IPS-20b (cell line): ENCODE data around the gene RALGPS1.
"Not testable (repeated sequence)": the region's sequence is repeated elsewhere in the genome, so short reads cannot be mapped to it uniquely, and the experiment has no call there.

Source experiments
- H3K27ac ChIP-seq: one replicate; pipeline ENCODE4 v1.5.1; 2013; ENCODE audit warnings: low read length
- H3K27me3 ChIP-seq: 2 replicates; pipeline ENCODE4 v1.6.1; 2013; ENCODE audit warnings: mild to moderate bottlenecking, low read length, inconsistent platforms; ENCODE audit not compliant: insufficient read depth
- H3K36me3 ChIP-seq: 2 replicates; pipeline ENCODE4 v1.6.1; 2013; ENCODE audit warnings: low read depth, mild to moderate bottlenecking, inconsistent platforms, low read length, moderate library complexity; ENCODE audit not compliant: insufficient read depth
- H3K4me1 ChIP-seq: 2 replicates; pipeline ENCODE4 v1.6.1; 2013; ENCODE audit warnings: mild to moderate bottlenecking, control low read depth, inconsistent platforms, low read length, moderate library complexity; ENCODE audit not compliant: insufficient read depth
- H3K4me3 ChIP-seq: 2 replicates; pipeline ENCODE4 v1.5.1; 2013; ENCODE audit warnings: mild to moderate bottlenecking, low read length, inconsistent platforms
- H3K9ac ChIP-seq: 2 replicates; pipeline ENCODE4 v1.6.1; 2013; ENCODE audit warnings: low read depth, mild to moderate bottlenecking, inconsistent platforms, low read length, moderate library complexity
- H3K9me3 ChIP-seq: 2 replicates; pipeline ENCODE4 v1.6.1; 2013; ENCODE audit warnings: mild to moderate bottlenecking, low read depth, low read length, inconsistent platforms; ENCODE audit not compliant: insufficient read depth

The RALGPS1 gene

DNA sequence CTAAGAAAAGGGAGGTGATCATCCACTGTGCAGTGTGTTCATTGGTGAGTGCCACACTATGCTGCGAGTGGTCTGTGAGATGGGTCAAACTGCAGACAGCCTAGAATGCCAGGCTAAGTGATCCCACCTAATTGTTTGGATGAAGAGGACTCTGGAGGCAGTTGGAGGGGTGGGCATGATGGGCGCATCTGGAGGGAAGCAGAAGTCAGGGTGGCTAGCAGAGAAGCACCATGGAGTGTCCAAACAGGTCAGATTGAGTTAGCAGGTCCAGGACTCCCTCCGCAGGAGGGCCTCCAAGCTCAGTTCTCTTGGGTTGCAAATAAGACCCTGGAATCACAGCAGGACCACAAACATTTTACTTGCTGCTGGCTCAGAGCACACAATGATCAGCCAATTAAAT lies 227.7 kb downstream of the RALGPS1 start:
- Histone ChIP-seq H3K27ac (no peak overlapping the region), H3K27me3 (no peaks in the 10 kb centered on the region), H3K36me3 (no peaks in the 10 kb centered on the region), H3K4me3 (no peak overlapping the region), H3K9me3 (no peaks in the 10 kb centered on the region), H3K9ac (no peak overlapping the region), H3K4me1 (peaks cover 8% of the 10 kb centered on the region; the same call in 1 of the 2 replicates)

DNA sequence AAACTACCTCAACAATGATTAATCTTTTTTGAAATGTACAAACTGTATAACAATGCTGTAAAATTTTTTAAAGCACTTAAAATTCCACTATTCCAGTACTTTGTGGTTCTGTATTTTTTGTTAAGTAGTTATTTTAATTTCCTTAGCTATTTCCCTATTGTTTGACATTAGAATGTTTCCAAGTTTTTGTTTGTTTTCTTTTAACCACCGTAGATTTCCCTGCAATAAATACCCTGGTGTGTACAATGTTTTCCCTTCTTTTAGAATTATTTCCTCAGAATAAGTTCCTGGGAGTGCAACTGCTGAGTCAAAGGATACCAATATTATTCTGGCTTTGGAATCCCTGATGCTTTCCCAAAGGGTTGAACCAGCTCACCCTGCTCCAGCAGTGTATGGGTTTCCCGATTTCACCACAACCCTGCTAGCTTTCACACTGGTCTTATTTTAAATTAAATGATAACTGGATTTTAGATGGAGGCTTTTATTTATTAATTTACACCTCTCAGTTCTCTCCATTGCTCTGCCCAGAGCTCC lies 228.4 kb downstream of the RALGPS1 start:
- no peaks in the 10 kb centered on the region for H3K9me3 ChIP-seq
- H3K27ac ChIP-seq, result no peak overlapping the region

DNA sequence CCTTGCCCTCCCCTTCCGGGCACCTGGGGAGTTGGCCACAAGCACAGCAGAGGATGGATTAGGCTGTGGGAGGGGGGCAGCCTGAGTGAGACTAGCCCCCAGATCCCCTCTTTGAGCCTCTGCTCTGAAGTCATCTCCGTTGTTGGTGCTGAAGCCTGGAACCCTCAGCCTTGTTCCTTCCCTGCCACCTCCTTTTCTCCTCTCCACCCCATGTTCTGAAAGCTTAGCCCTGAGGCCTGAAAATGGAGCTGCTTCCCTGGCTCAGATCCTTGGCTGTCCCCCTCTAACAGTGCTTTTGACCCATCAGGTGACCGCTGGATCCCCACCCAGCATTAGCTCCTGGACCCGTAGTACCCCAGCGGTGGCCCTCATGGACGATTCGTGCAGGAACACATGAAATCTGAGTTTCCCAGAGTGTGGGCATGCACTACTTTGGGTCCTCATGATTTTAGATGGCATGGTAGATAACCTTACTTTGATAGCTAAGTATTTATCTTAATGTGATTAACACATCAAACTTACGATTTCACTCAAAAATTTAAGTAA lies 229.4 kb downstream of the RALGPS1 start:
- Histone ChIP-seq H3K9me3 (no peaks in the 10 kb centered on the region), H3K27ac (no peak overlapping the region), H3K9ac (no peak overlapping the region), H3K4me3 (no peak overlapping the region), H3K36me3 (no peaks in the 10 kb centered on the region), H3K4me1 (peaks cover 8% of the 10 kb centered on the region; the same call in 1 of the 2 replicates), H3K27me3 (no peaks in the 10 kb centered on the region)

More for the DNA sequence above, 228.4 kb downstream of the RALGPS1 start:
- H3K27me3 ChIP-seq, result no peaks in the 10 kb centered on the region
- no peaks in the 10 kb centered on the region for H3K36me3 ChIP-seq
- H3K4me3 ChIP-seq, result no peak overlapping the region
- H3K4me1 ChIP-seq, result peaks cover 8% of the 10 kb centered on the region; the same call in 1 of the 2 replicates
- no peak overlapping the region for H3K9ac ChIP-seq

DNA sequence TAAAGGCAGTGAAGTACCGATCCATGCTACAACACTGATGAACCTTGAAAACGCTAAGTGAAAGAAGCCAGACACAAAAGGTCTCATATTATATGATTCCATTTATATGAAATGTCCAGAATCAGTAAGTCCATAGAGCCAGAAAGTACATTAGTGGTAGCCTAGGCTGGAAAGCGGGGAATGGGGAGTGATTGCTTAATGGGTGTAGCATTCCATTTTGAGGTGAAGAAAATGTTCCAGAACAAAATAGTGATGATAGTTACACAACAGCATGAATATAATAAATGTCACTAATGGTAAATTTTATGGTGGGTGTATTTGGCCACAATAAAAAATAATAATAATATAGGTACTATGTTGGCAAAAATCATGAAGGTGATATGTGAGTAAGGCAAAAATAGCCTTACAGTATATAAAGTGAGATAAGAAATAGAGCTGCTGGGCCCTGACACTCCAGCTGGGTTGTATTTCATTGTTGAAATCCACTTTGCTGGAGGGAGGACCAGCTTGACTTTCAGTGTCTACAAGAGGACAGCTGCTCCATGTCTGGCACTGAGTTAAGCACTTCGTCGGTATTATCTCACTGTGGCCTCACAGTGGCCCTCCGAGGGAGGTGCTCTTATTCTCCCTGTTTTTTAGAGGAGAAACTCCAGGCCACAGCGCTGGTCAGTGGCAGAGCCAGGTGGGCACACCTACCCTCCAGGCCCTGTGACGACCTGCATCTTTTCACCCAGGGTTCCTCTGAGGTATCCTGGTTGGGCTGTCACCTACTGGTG lies 230.3 kb downstream of the RALGPS1 start:
- no peaks in the 10 kb centered on the region for H3K9me3 ChIP-seq
- H3K9ac ChIP-seq, result no peak overlapping the region
- H3K36me3 ChIP-seq, result no peaks in the 10 kb centered on the region
- no peaks in the 10 kb centered on the region for H3K27me3 ChIP-seq
- no peak overlapping the region for H3K4me3 ChIP-seq
- peaks cover 8% of the 10 kb centered on the region; the same call in 1 of the 2 replicates for H3K4me1 ChIP-seq
- no peak overlapping the region for H3K27ac ChIP-seq

DNA sequence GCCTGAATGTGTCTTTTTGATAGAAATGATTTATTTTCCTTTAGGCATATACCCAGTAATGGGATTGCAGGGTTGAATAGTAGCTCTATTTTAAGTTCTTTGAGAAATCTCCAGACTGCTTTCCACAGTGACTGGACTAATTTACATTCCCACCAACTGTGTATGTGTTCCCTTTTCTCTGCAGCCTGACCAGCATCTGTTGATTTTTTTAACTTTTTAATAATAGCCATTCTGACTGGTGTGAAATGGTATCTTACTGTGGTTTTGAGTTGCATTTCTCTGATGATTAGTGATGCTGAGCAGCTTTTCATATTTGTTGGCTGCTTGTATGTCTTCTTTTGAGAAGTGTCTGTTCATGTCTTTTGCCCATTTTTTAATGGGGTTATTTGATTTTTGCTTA lies 232.3 kb downstream of the RALGPS1 start:
- not testable (repeated sequence) for H3K4me1 ChIP-seq, H3K9me3 ChIP-seq, H3K4me3 ChIP-seq, H3K36me3 ChIP-seq, H3K27me3 ChIP-seq, H3K9ac ChIP-seq, H3K27ac ChIP-seq

DNA sequence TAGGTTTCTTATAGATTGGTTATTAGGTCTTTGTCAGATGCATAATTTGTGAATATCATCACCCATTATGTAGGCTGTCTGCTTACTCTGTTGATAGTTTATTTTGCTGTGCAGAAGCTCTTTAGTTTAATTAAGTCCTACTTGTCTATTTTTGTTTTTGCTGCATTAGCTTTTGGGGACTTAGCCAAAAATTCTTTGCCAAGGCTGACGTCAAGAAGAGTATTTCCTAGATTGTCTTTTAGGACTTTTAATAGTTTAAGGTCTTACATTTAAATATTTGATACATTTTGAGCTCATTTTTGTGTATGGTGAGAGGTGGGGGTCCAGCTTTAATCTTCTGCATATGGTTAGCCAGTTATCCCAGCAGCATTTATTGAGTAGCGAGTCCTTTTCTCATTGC lies 232.7 kb downstream of the RALGPS1 start:
- Histone ChIP-seq H3K36me3 (no peaks in the 10 kb centered on the region), H3K9me3 (no peaks in the 10 kb centered on the region), H3K27ac (no peak overlapping the region), H3K9ac (no peak overlapping the region), H3K27me3 (no peaks in the 10 kb centered on the region), H3K4me1 (peaks cover 5% of the 10 kb centered on the region; the same call in 1 of the 2 replicates), H3K4me3 (no peak overlapping the region)

DNA sequence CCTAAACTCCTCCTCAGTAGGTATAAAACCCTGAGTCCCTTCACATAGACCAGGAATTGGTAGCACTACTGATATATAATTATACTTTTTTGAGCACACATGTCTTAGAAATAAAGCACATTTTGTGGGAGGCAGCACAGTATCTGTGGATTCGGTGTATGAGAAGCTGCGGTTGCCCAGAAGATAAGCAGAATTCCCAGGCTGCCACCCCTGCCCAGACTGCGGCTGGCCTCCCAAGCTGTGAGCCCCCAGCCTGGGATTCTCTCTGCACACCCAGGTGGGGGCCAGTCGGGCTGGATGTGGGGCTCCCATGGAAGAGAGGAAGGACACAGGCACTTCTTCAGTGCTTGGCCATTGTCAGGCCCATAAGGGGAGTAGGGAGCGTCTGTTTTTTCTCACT lies 233.4 kb downstream of the RALGPS1 start:
- Histone ChIP-seq H3K9me3 (no peaks in the 10 kb centered on the region), H3K36me3 (no peaks in the 10 kb centered on the region), H3K27me3 (no peaks in the 10 kb centered on the region), H3K4me1 (no peaks in the 10 kb centered on the region; the same call in 1 of the 2 replicates), H3K9ac (no peak overlapping the region), H3K4me3 (no peak overlapping the region), H3K27ac (no peak overlapping the region)

DNA sequence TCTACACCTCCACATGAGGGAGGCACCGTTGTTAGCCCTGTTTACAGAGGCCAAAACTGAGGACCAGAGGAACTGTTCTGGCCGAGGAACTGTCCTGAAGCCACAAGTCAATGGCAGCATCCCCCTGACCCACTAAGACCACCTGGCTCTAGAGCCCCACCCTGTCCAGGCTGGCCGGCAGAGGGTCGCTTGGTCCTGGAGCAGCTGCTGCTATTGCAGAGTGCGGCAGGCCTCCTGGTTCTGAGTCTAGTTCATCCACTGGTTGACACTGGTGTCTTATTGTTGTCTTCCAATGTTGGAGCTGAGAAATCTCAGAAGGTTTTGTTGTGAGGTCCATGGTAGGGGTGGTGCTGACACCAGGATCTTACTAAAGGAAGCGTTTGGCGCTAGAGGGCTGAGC lies 234.4 kb downstream of the RALGPS1 start:
- Histone ChIP-seq H3K36me3 (no peaks in the 10 kb centered on the region), H3K9ac (no peak overlapping the region), H3K4me3 (no peak overlapping the region), H3K27me3 (no peaks in the 10 kb centered on the region), H3K4me1 (no peaks in the 10 kb centered on the region), H3K9me3 (no peaks in the 10 kb centered on the region), H3K27ac (no peak overlapping the region)

DNA sequence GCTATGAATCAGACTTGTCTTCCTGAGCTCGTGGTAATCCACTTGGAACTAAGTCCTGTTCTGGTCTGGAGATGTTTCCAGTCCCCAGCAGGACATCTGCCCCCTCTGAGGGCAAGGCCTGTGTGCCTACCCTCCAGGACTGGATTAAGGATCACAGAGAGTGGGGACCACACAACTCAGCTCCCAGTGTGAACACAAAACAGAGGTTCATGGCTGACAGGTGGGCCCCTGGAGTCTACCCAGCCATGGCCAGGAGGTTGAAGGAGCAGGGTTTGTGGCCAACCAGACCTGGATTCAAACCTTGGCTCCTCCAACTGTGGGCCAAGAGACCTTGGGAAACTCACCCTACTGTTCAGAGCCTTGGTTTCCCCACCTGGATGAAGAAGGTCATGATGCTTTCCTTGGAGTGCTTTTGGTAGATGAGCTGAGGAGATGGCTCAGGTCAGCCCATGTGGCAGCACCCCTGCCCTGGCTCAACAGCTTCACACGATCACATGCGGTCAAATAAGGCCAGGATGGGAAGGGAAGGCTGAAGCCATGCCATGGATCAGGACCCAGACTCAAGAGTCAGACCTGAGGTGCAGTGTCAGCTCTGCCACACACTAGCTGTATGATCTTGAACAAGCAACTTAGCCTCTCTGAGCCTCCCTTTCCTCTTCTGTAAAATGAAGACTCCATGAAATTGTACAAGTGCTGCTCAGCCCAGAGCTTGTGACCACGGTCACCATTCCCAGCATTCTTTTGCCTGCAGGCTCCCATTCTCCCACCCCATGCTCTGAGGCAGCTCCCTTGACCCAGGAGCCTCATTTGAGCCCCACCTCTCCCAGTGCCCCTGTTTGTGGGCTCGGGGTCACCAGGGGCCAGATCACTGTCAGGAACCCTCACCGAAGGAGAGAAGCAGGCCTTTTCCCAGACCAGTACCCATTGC lies 235.1 kb downstream of the RALGPS1 start:
- H3K27ac ChIP-seq, result no peak overlapping the region
- no peak overlapping the region for H3K9ac ChIP-seq
- H3K9me3 ChIP-seq, result no peaks in the 10 kb centered on the region
- H3K4me3 ChIP-seq, result no peak overlapping the region
- H3K4me1 ChIP-seq, result no peaks in the 10 kb centered on the region
- no peaks in the 10 kb centered on the region for H3K36me3 ChIP-seq
- no peaks in the 10 kb centered on the region for H3K27me3 ChIP-seq

DNA sequence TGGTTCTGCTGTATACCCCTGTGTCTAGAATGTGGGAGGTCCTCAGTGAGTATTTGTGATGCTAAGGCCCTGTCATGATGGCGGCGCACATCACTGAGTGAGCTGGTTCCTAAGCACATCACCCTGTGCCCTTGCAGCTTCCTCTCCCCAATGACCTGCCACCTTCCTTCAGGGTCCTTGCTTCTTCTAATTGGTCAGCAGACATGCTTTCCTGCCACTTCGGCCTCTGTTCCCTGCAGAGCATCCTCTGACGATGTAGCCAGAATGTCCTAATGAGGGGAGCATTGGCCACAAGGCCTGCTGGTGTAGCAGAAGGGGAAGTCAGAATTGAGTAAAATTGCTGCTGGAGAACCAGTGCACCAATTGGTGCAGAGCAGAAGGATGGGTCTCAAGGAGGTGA lies 238.9 kb downstream of the RALGPS1 start:
- no peak overlapping the region for H3K4me3 ChIP-seq
- H3K4me1 ChIP-seq, result no peaks in the 10 kb centered on the region
- no peaks in the 10 kb centered on the region for H3K9me3 ChIP-seq
- no peak overlapping the region for H3K27ac ChIP-seq
- H3K36me3 ChIP-seq, result no peaks in the 10 kb centered on the region
- H3K27me3 ChIP-seq, result no peaks in the 10 kb centered on the region
- H3K9ac ChIP-seq, result no peak overlapping the region

DNA sequence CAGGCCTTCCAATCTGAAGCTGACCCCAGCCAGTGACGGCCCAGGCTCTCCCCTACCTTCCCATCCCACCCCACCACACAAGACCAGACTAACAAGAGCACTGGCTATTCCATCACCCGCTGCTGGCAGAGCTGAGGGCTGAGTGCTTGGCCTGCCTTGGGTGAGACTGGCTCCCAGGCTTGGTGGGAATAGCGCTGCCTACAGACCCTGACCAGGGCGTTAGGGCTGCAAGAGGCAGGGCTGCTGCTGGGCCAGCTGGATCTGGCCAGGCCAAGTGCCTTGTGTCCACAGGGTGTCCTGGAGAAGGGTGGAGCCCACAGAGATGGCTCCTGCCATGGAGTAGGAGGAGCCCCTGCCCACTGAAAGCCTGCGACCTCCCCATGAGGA lies 239.4 kb downstream of the RALGPS1 start:
- no peak overlapping the region for H3K9ac ChIP-seq
- no peaks in the 10 kb centered on the region for H3K36me3 ChIP-seq
- H3K27me3 ChIP-seq, result no peaks in the 10 kb centered on the region
- H3K27ac ChIP-seq, result no peak overlapping the region
- no peak overlapping the region for H3K4me3 ChIP-seq
- no peaks in the 10 kb centered on the region for H3K9me3 ChIP-seq
- peaks cover 4% of the 10 kb centered on the region; the same call in 1 of the 2 replicates for H3K4me1 ChIP-seq
